SK-N-SH (cell line): ENCODE data around the gene SRRM4. TPM values are rescaled to one million over a fixed set of nuclear protein-coding genes. Genes with fewer than 3 reads are reported as not detected.

Source experiments
- CTCF ChIA-PET: fragments of 300-600, 350-600 bp; formaldehyde crosslinking; extraction: SDS; loops from one replicate; lab custom pipeline; 2021; lab: Yijun Ruan, JAX
- POLR2A ChIA-PET: fragments of 350-600 bp; sonication (Branson Sonifier 250); formaldehyde crosslinking; extraction: SDS; loops from one replicate; lab custom pipeline; 2020; ENCODE audit warnings: antibody characterized with exemption, inconsistent platforms; lab: Yijun Ruan, JAX
- DNase-seq: peaks from one replicate; pipeline ENCODE4 v3.0.0; 2012
- H2AFZ ChIP-seq: fragments of 200-600 bp; sonication (generic); 2 replicates; pipeline ENCODE4 v1.8.1; 2016; ENCODE audit warnings: antibody characterized with exemption, mild to moderate bottlenecking, low read depth
- H3F3A ChIP-seq: fragments of 200-600 bp; sonication (generic); replicated peaks from 2 replicates; pipeline ENCODE3; 2016; ENCODE audit warnings: antibody characterized with exemption, mild to moderate bottlenecking; ENCODE audit not compliant: insufficient read depth
- H3K27ac ChIP-seq, 2 experiments: fragments of 200-500 bp in 1 of 2; fragments of 200-600 bp in 1 of 2; sonication (Bioruptor generic) in 1 of 2; sonication (generic), shearing (Covaris generic) in 1 of 2; 2 replicates each; pipeline versions ENCODE4 v1.5.1 to v1.6.1; 2014 to 2016; ENCODE audit warnings: low read depth in 2 of 2, inconsistent platforms in 1 of 2, low read length in 1 of 2, mild to moderate bottlenecking in 1 of 2, mixed read lengths in 1 of 2
- H3K27me3 ChIP-seq: fragments of 200-600 bp; sonication (generic), shearing (Covaris generic); 2 replicates; pipeline ENCODE4 v1.6.1; 2016; ENCODE audit warnings: mixed run types; ENCODE audit not compliant: insufficient read depth
- H3K36me3 ChIP-seq, 2 experiments: fragments of 200-500 bp in 1 of 2; fragments of 200-600 bp in 1 of 2; sonication (Bioruptor generic) in 1 of 2; sonication (generic) in 1 of 2; replicated peaks in 1 of 2; 2 replicates each; pipeline versions ENCODE3 to v1.5.1; 2014 to 2016; ENCODE audit warnings: low read length in 1 of 2, mild to moderate bottlenecking in 1 of 2; ENCODE audit not compliant: insufficient read depth in 2 of 2, control insufficient read depth in 1 of 2
- H3K4me1 ChIP-seq, 2 experiments: fragments of 200-500 bp in 1 of 2; fragments of 200-600 bp in 1 of 2; sonication (Bioruptor generic) in 1 of 2; sonication (generic), shearing (Covaris generic) in 1 of 2; 2 replicates each; pipeline versions ENCODE4 v1.5.1 to v1.6.1; 2014 to 2016; ENCODE audit warnings: low read depth in 1 of 2, low read length in 1 of 2, mixed run types in 1 of 2; ENCODE audit not compliant: insufficient read depth in 2 of 2, control insufficient read depth in 1 of 2
- H3K4me2 ChIP-seq: fragments of 200-600 bp; sonication (generic), shearing (Covaris generic); 2 replicates; pipeline ENCODE4 v1.6.1; 2017; ENCODE audit warnings: mixed run types
- H3K4me3 ChIP-seq, 2 experiments: fragments of 200-500 bp in 1 of 2; fragments of 200-600 bp in 1 of 2; sonication (Bioruptor generic) in 1 of 2; sonication (generic), shearing (Covaris generic) in 1 of 2; 2 replicates each; pipeline versions ENCODE4 v1.5.1 to v1.8.1; 2014 to 2016; ENCODE audit warnings: low read depth in 2 of 2, inconsistent platforms in 1 of 2, low read length in 1 of 2, mild to moderate bottlenecking in 1 of 2, mixed read lengths in 1 of 2, moderate library complexity in 1 of 2
- H3K79me2 ChIP-seq: fragments of 200-600 bp; sonication (generic); 2 replicates; pipeline ENCODE4 v1.8.1; 2017; ENCODE audit warnings: mild to moderate bottlenecking; ENCODE audit not compliant: insufficient read depth
- H3K9ac ChIP-seq: fragments of 200-600 bp; sonication (generic); 2 replicates; pipeline ENCODE4 v1.6.1; 2017; ENCODE audit warnings: mixed run types
- H3K9me2 ChIP-seq: fragments of 200-600 bp; sonication (generic); 2 replicates; pipeline ENCODE4 v1.6.1; 2017; ENCODE audit warnings: mixed run types
- H3K9me3 ChIP-seq: fragments of 200-600 bp; sonication (generic); 2 replicates; pipeline ENCODE4 v1.6.1; 2017; ENCODE audit warnings: mixed run types, mild to moderate bottlenecking, moderate library complexity
- H4K20me1 ChIP-seq: fragments of 200-600 bp; sonication (generic); 2 replicates; pipeline ENCODE4 v1.6.1; 2017; ENCODE audit warnings: mild to moderate bottlenecking, mixed run types; ENCODE audit not compliant: insufficient read depth
- CHD2 ChIP-seq: fragments of 150-350 bp; IDR thresholded peaks from 2 replicates; pipeline ENCODE4 v1.6.1; 2018; ENCODE audit warnings: low read length; ENCODE audit not compliant: partially characterized antibody
- ELF1 ChIP-seq: IDR thresholded peaks from 2 replicates; pipeline ENCODE4 v1.4.0; 2012
- FOSL2 ChIP-seq: IDR thresholded peaks from 2 replicates; pipeline ENCODE4 v1.4.0; 2012; ENCODE audit warnings: low read depth, mild to moderate bottlenecking, moderate library complexity, borderline replicate concordance
- FOXJ3 ChIP-seq: sonication (generic); formaldehyde crosslinking; IDR thresholded peaks from 2 replicates; pipeline ENCODE4 v1.5.1; 2020; ENCODE audit warnings: mild to moderate bottlenecking, missing genetic modification reagents
- FOXM1 ChIP-seq: IDR thresholded peaks from 2 replicates; pipeline ENCODE4 v1.4.0; 2012; ENCODE audit warnings: low read depth, mild to moderate bottlenecking
- MEF2A ChIP-seq: IDR thresholded peaks from 2 replicates; pipeline ENCODE4 v1.4.0; 2012; ENCODE audit warnings: low read depth, borderline replicate concordance
- SIN3A ChIP-seq: IDR thresholded peaks from 2 replicates; pipeline ENCODE4 v1.6.1; 2012; ENCODE audit warnings: low read depth, mild to moderate bottlenecking, low read length, moderate library complexity, borderline replicate concordance
- SMC3 ChIP-seq: IDR thresholded peaks from 2 replicates; pipeline ENCODE4 v1.6.1; 2012; ENCODE audit warnings: low read depth, low read length, improper control_type of control experiment
- TAF1 ChIP-seq: IDR thresholded peaks from 2 replicates; pipeline ENCODE4 v1.6.1; 2012; ENCODE audit warnings: low read depth, mild to moderate bottlenecking, low read length, moderate library complexity, borderline replicate concordance
- ZBTB33 ChIP-seq: IDR thresholded peaks from 2 replicates; pipeline ENCODE4 v1.4.0; 2012; ENCODE audit warnings: low read depth, borderline replicate concordance
- WGBS: methylation state at CpG from one replicate; pipeline ENCODE4 v1.1.6; 2017; ENCODE audit warnings: low lambda C conversion rate; 5-methylcytosine and 5-hydroxymethylcytosine counted together
- polyA plus RNA-seq, 3 experiments: library from polyadenylated mRNA; depleted of rRNA; stranded (reverse); fragments of >200 nt; gene quantifications; 2 replicates each; pipeline ENCODE4 v1.2.3, GENCODE V29; 2012
- TF ChIP-seq, protein P1 (sequence below): fragments of 200-600 bp; sonication (generic); IDR thresholded peaks from 2 replicates; pipeline ENCODE4 v1.6.1; 2017; ENCODE audit warnings: antibody characterized with exemption, mild to moderate bottlenecking, moderate library complexity
- TF ChIP-seq, protein P2 (sequence below): fragments of 150-350 bp; IDR thresholded peaks from 2 replicates; pipeline ENCODE4 v1.6.1; 2017; ENCODE audit warnings: antibody characterized with exemption, low read length, low read depth, borderline replicate concordance
- TF ChIP-seq, protein P3 (sequence below): fragments of 150-350 bp; IDR thresholded peaks from 2 replicates; pipeline ENCODE4 v1.6.1; 2016; ENCODE audit warnings: mild to moderate bottlenecking, low read depth, low read length

Gene SRRM4
- polyA plus RNA-seq, 1 of the 3 experiments (the other 2 are of a cell fraction) = 0.03 TPM

DNA sequence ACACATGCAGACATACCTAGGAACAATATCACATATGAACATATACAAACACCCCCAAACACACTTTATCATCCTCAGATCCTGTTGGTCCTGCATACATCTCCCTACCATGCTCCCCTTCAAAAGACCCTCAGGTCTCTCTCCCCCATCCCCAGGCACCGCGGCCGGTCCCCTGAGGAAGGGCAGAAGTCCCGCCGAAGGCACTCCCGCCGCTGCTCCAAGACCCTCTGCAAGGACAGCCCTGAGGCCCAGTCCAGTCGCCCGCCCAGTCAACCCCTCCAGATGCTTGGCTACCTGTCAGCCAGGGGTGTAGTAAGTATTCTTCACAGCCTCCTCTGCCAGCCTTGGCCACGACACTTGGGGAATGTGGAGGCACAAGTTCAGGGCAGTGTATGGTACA, 149.2 kb downstream of the SRRM4 start:
- CTCF ChIA-PET = no interaction called here

GRCh38 chr12:119134284-119135072, 153.1 kb downstream of the SRRM4 start:
- WGBS = 26% methylated on average over 3 of the region's 3 CpGs

More for the DNA sequence above, 149.2 kb downstream of the SRRM4 start:
- Histone ChIP-seq H3K27me3 (no peaks in the 10 kb centered on the region), H3K9ac (no peak overlapping the region), H3K9me2 (no peaks in the 10 kb centered on the region), H3K4me3 (no peak overlapping the region), H2AFZ (no peak overlapping the region), H3K27ac (no peak overlapping the region), H3K9me3 (no peaks in the 10 kb centered on the region), H3K36me3 (no peaks in the 10 kb centered on the region), H3K4me1 (no peaks in the 10 kb centered on the region), H3K79me2 (no peaks in the 10 kb centered on the region), H4K20me1 (no peaks in the 10 kb centered on the region), H3K4me2 (no peak overlapping the region), H3F3A (no peaks in the 10 kb centered on the region)
- TF ChIP-seq SIN3A = no peak
- no peak for TF ChIP-seq CHD2
- no peak for TF ChIP-seq FOXM1
- WGBS = 41% methylated on average over 10 of the region's 10 CpGs
- POLR2A ChIA-PET = no interaction called here
- no peak for DNase-seq

More at GRCh38 chr12:119134284-119135072, 153.1 kb downstream of the SRRM4 start:
- Histone ChIP-seq H3K9me2 (no peaks in the 10 kb centered on the region), H3K27ac (no peak overlapping the region), H3K4me2 (no peak overlapping the region), H3K9ac (no peak overlapping the region), H3K36me3 (no peaks in the 10 kb centered on the region), H4K20me1 (no peaks in the 10 kb centered on the region), H3K9me3 (no peaks in the 10 kb centered on the region), H3K79me2 (no peaks in the 10 kb centered on the region), H3F3A (no peaks in the 10 kb centered on the region), H3K4me3 (no peak overlapping the region), H3K4me1 (peaks cover 0 to 2% of the 10 kb centered on the region in 2 experiments; a peak in 1 of 4 replicates), H2AFZ (no peak overlapping the region), H3K27me3 (no peaks in the 10 kb centered on the region)
- CTCF ChIA-PET = interaction anchor here (1.0 to 2.3 kb wide), 3 partner anchors 8 to 279 kb away, joined by 3 to 10 read pairs (median 8); no protein-coding TSS in a partner anchor
- TF ChIP-seq ZBTB33 (no peak), SMC3 (no peak), ELF1 (no peak), MEF2A (no peak), TAF1 (no peak), FOXJ3 (CRISPR knock-in tag) (no peak), CHD2 (no peak), FOSL2 (no peak), SIN3A (no peak)
- TF ChIP-seq, protein P1, sequence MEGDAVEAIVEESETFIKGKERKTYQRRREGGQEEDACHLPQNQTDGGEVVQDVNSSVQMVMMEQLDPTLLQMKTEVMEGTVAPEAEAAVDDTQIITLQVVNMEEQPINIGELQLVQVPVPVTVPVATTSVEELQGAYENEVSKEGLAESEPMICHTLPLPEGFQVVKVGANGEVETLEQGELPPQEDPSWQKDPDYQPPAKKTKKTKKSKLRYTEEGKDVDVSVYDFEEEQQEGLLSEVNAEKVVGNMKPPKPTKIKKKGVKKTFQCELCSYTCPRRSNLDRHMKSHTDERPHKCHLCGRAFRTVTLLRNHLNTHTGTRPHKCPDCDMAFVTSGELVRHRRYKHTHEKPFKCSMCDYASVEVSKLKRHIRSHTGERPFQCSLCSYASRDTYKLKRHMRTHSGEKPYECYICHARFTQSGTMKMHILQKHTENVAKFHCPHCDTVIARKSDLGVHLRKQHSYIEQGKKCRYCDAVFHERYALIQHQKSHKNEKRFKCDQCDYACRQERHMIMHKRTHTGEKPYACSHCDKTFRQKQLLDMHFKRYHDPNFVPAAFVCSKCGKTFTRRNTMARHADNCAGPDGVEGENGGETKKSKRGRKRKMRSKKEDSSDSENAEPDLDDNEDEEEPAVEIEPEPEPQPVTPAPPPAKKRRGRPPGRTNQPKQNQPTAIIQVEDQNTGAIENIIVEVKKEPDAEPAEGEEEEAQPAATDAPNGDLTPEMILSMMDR = no peak
- TF ChIP-seq, protein P2, sequence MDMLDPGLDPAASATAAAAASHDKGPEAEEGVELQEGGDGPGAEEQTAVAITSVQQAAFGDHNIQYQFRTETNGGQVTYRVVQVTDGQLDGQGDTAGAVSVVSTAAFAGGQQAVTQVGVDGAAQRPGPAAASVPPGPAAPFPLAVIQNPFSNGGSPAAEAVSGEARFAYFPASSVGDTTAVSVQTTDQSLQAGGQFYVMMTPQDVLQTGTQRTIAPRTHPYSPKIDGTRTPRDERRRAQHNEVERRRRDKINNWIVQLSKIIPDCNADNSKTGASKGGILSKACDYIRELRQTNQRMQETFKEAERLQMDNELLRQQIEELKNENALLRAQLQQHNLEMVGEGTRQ = no peak
- TF ChIP-seq, protein P3, sequence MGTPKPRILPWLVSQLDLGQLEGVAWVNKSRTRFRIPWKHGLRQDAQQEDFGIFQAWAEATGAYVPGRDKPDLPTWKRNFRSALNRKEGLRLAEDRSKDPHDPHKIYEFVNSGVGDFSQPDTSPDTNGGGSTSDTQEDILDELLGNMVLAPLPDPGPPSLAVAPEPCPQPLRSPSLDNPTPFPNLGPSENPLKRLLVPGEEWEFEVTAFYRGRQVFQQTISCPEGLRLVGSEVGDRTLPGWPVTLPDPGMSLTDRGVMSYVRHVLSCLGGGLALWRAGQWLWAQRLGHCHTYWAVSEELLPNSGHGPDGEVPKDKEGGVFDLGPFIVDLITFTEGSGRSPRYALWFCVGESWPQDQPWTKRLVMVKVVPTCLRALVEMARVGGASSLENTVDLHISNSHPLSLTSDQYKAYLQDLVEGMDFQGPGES = no peak
- DNase-seq = no peak
- POLR2A ChIA-PET = no interaction called here
